HG03280 (cell line): ENCODE measurements around the gene UBE2E2.
"Not testable (repeated sequence)": the region's sequence is repeated elsewhere in the genome, so short reads cannot be mapped to it uniquely, and the experiment has no call there.

Experiments
- ATAC-seq: cut with Tn5 transposase; IDR thresholded peaks from one replicate; pipeline ENCODE4 v1.9.1; 2021; ENCODE audit warnings: mild to moderate bottlenecking, moderate library complexity; ENCODE audit not compliant: unreplicated experiment

The UBE2E2 gene

GRCh38 chr3:23202921-23203707 is at the start of gene UBE2E2:
TSS of gene UBE2E2 (plus strand) at chr3:23203327.
- peak; percentile 71 for ATAC-seq

- ATAC-seq: no peak
Observed at GRCh38 chr3:23153436-23153835, 49.7 kb upstream of the UBE2E2 start.

GRCh38 chr3:23157331-23157730 is 45.8 kb upstream of the UBE2E2 start:
- no peak for ATAC-seq

- ATAC-seq: no peak
Observed at GRCh38 chr3:23159929-23160328, 43.2 kb upstream of the UBE2E2 start.

- peak; percentile 0 for ATAC-seq
Observed at GRCh38 chr3:23161308-23161707, 41.8 kb upstream of the UBE2E2 start.

GRCh38 chr3:23161896-23162570 is 41.1 kb upstream of the UBE2E2 start:
- peak; percentile 64 for ATAC-seq

- ATAC-seq: peak; percentile 48
Observed at GRCh38 chr3:23162934-23163333, 40.2 kb upstream of the UBE2E2 start.

GRCh38 chr3:23164746-23165145 is 38.4 kb upstream of the UBE2E2 start:
- ATAC-seq: no peak

GRCh38 chr3:23165571-23165970 is 37.6 kb upstream of the UBE2E2 start:
- ATAC-seq: no peak

GRCh38 chr3:23166276-23166675 is 36.9 kb upstream of the UBE2E2 start:
- no peak for ATAC-seq

GRCh38 chr3:23166845-23167244 is 36.3 kb upstream of the UBE2E2 start:
- ATAC-seq: no peak

GRCh38 chr3:23169551-23169950 is 33.6 kb upstream of the UBE2E2 start:
- ATAC-seq: no peak

- no peak for ATAC-seq
Observed at GRCh38 chr3:23170291-23170690, 32.8 kb upstream of the UBE2E2 start.

GRCh38 chr3:23172059-23172458 is 31.1 kb upstream of the UBE2E2 start:
- no peak for ATAC-seq

- ATAC-seq: no peak
Observed at GRCh38 chr3:23174426-23175039, 28.6 kb upstream of the UBE2E2 start.

GRCh38 chr3:23175341-23176083 is 27.6 kb upstream of the UBE2E2 start:
- ATAC-seq: no peak

GRCh38 chr3:23176839-23177238 is 26.3 kb upstream of the UBE2E2 start:
- not testable (repeated sequence) for ATAC-seq

- ATAC-seq: no peak
Observed at GRCh38 chr3:23182996-23183513, 20.1 kb upstream of the UBE2E2 start.

GRCh38 chr3:23183731-23184130 is 19.4 kb upstream of the UBE2E2 start:
- no peak for ATAC-seq

- no peak for ATAC-seq
Observed at GRCh38 chr3:23185861-23186260, 17.3 kb upstream of the UBE2E2 start.

GRCh38 chr3:23189187-23189586 is 13.9 kb upstream of the UBE2E2 start:
- ATAC-seq: no peak
